ENCODE results near the gene CFAP100. TPM values are rescaled to one million over a fixed set of nuclear protein-coding genes. Genes with fewer than 3 reads are reported as not detected.

Gene CFAP100
- total RNA-seq, 1 experiment from 2014 or later = not detected

GRCh38 chr3:126477061-126477380 is 82.3 kb downstream of the CFAP100 start (continued):
- TF ChIP-seq REST (IDR thresholded peaks at IDR 0.05; ENCODE audit: low read depth) (no peak), EGR1 (IDR thresholded peaks at IDR 0.05; ENCODE audit: low read depth) (no peak), EZH2phosphoT487 (IDR thresholded peaks at IDR 0.05; ENCODE audit: borderline replicate concordance) (no peak), SP1 (IDR thresholded peaks at IDR 0.05; ENCODE audit: low read depth) (no peak)

- ATAC-seq (no peak), DNase-seq (ENCODE audit: low read depth, low spot score) (no peak)
- CTCF ChIA-PET = no interaction called here
- H4K20me1 ChIP-seq (ENCODE audit: insufficient read depth) = no peaks in the 10 kb centered on the region
- no peak overlapping the region for H3K27ac ChIP-seq (ENCODE audit: low read depth, low read length)
- H3K27me3 ChIP-seq (ENCODE audit: insufficient read depth, low read length) = no peaks in the 10 kb centered on the region
- no peaks in the 10 kb centered on the region for H3K36me3 ChIP-seq (ENCODE audit: control insufficient read depth in 1 of 2, insufficient read depth in 2 of 2, low read length in 2 of 2)
- TF ChIP-seq POLR2AphosphoS5 (IDR thresholded peaks at IDR 0.05; ENCODE audit: low read depth, low read length) (no peak), SRF (IDR thresholded peaks at IDR 0.05; ENCODE audit: low read depth) (no peak), EZH2 (IDR thresholded peaks at IDR 0.05) (no peak), ZNF274 (IDR thresholded peaks at IDR 0.05; ENCODE audit: low read depth, low read length) (no peak), REST (IDR thresholded peaks at IDR 0.05; ENCODE audit: low read depth) (no peak)
- RAD21 ChIA-PET (ENCODE audit: low non-redundant PET in 1 of 2, low total read pairs in 2 of 2, uncharacterized antibody in 2 of 2, unreplicated experiment in 2 of 2) = no interaction called here
- peaks cover 10 to 19% of the 10 kb centered on the region in 2 experiments for H3K4me1 ChIP-seq (ENCODE audit: control insufficient read depth in 1 of 2, insufficient read depth in 2 of 2, low read length in 2 of 2)
- H3K9me2 ChIP-seq (ENCODE audit: insufficient read depth) = no peaks in the 10 kb centered on the region
- H3K9ac ChIP-seq (ENCODE audit: low read length) = no peak overlapping the region
- POLR2A ChIA-PET = no interaction called here
- H3K4me3 ChIP-seq (replicated peaks in 1 of 2; ENCODE audit: low read depth in 1 of 2, low read length in 2 of 2) = no peak overlapping the region
- no peaks in the 10 kb centered on the region for H3K9me3 ChIP-seq (ENCODE audit: control insufficient read depth in 1 of 2, insufficient read depth in 1 of 2, low read depth in 1 of 2, low read length in 2 of 2)
- no peak overlapping the region for H3K4me2 ChIP-seq (ENCODE audit: low read length)
- intact Hi-C loops (cut with micrococcal nuclease) = loop anchor here (10.0 kb wide), 1 partner anchor 224 kb away; no protein-coding TSS in a partner anchor
- H2AFZ ChIP-seq (ENCODE audit: low read depth, low read length, poor library complexity, severe bottlenecking) = no peak overlapping the region
- H3K79me2 ChIP-seq (ENCODE audit: insufficient read depth, low read length) = peaks cover 14% of the 10 kb centered on the region
- BruUV-seq (replicated peaks) = no TSS peak
Observed at GRCh38 chr3:126478581-126479310, 84.0 kb downstream of the CFAP100 start.
